Neural cell (in vitro differentiated cells): ENCODE results near the gene DTD1. TPM values are rescaled to one million over a fixed set of nuclear protein-coding genes. Genes with fewer than 3 reads are reported as not detected.

Source experiments
- H2AFZ ChIP-seq: fragments of 200-600, 300-800 bp; sonication (generic), shearing (Covaris generic); 2 replicates; pipeline ENCODE4 v1.6.0; 2014; ENCODE audit warnings: low read depth, mild to moderate bottlenecking, antibody characterized with exemption, low read length, moderate library complexity
- H3F3A ChIP-seq: fragments of 200-600 bp; shearing (Covaris generic); 2 replicates; pipeline ENCODE4 v1.6.1; 2016; ENCODE audit warnings: mild to moderate bottlenecking, moderate library complexity, mixed read lengths, antibody characterized with exemption, low read length; ENCODE audit not compliant: insufficient read depth, poor library complexity, severe bottlenecking
- H3K27ac ChIP-seq: fragments of 200-600, 300-800 bp; sonication (generic), shearing (Covaris generic); 2 replicates; pipeline ENCODE4 v1.5.1; 2014; ENCODE audit warnings: mild to moderate bottlenecking, low read length, moderate library complexity
- H3K27me3 ChIP-seq: fragments of 300-800, 200-600 bp; sonication (generic), shearing (Covaris generic); 2 replicates; pipeline ENCODE4 v1.6.0; 2014; ENCODE audit warnings: mild to moderate bottlenecking, low read depth, low read length, moderate library complexity; ENCODE audit not compliant: insufficient read depth
- H3K36me3 ChIP-seq: fragments of 300-800, 200-600 bp; sonication (generic), shearing (Covaris generic); 2 replicates; pipeline ENCODE4 v1.5.1; 2014; ENCODE audit warnings: mild to moderate bottlenecking, antibody characterized with exemption, low read length, moderate library complexity; ENCODE audit not compliant: insufficient read depth
- H3K4me2 ChIP-seq: fragments of 300-800, 200-600 bp; sonication (generic), shearing (Covaris generic); 2 replicates; pipeline ENCODE4 v1.6.0; 2014; ENCODE audit warnings: mild to moderate bottlenecking, low read length
- H3K4me3 ChIP-seq: fragments of 300-800, 200-600 bp; sonication (generic), shearing (Covaris generic); 2 replicates; pipeline ENCODE4 v1.5.1; 2014; ENCODE audit warnings: mild to moderate bottlenecking, low read length, moderate library complexity
- H3K79me2 ChIP-seq: fragments of 200-600 bp; shearing (Covaris generic); replicated peaks from 2 replicates; pipeline ENCODE4 v1.6.0; 2014; ENCODE audit warnings: mild to moderate bottlenecking, low read length, moderate library complexity; ENCODE audit not compliant: insufficient read depth
- H3K9ac ChIP-seq: fragments of 300-800, 200-600 bp; sonication (generic), shearing (Covaris generic); 2 replicates; pipeline ENCODE4 v1.6.1; 2016; ENCODE audit warnings: mild to moderate bottlenecking, low read length, mixed read lengths
- H3K9me2 ChIP-seq: fragments of 200-600 bp; shearing (Covaris generic); 2 replicates; pipeline ENCODE4 v1.6.1; 2016; ENCODE audit warnings: mild to moderate bottlenecking, low read length, mixed read lengths; ENCODE audit not compliant: insufficient read depth
- H3K9me3 ChIP-seq: fragments of 200-600, 300-800 bp; sonication (generic), shearing (Covaris generic); 2 replicates; pipeline ENCODE4 v1.6.1; 2016; ENCODE audit warnings: mild to moderate bottlenecking, mixed run types, low read length, moderate library complexity, mixed read lengths
- H4K20me1 ChIP-seq: fragments of 200-600 bp; shearing (Covaris generic); 2 replicates; pipeline ENCODE4 v1.6.1; 2016; ENCODE audit warnings: mild to moderate bottlenecking, mixed run types; ENCODE audit not compliant: insufficient read depth
- EP300 ChIP-seq: fragments of 450-650 bp; conservative IDR thresholded peaks from 2 replicates; pipeline ENCODE4 v1.6.1; 2014; ENCODE audit warnings: antibody characterized with exemption, mild to moderate bottlenecking, moderate library complexity; ENCODE audit not compliant: poor library complexity, severe bottlenecking
- EZH2 ChIP-seq: fragments of 200-600, 300-800 bp; shearing (Covaris generic), sonication (generic); IDR thresholded peaks from 2 replicates; pipeline ENCODE4 v1.6.1; 2014; ENCODE audit warnings: antibody characterized with exemption, low read length, borderline replicate concordance, mild to moderate bottlenecking; ENCODE audit not compliant: insufficient read depth, poor library complexity, severe bottlenecking
- MXI1 ChIP-seq: fragments of 450-650 bp; conservative IDR thresholded peaks from 2 replicates; pipeline ENCODE4 v1.6.1; 2014; ENCODE audit warnings: antibody characterized with exemption, mild to moderate bottlenecking; ENCODE audit not compliant: poor library complexity, severe bottlenecking
- POLR2AphosphoS5 ChIP-seq: IDR thresholded peaks from 2 replicates; pipeline ENCODE4 v1.6.1; 2012
- RAD21 ChIP-seq: fragments of 450-650 bp; conservative IDR thresholded peaks from 2 replicates; pipeline ENCODE4 v1.6.1; 2014; ENCODE audit warnings: antibody characterized with exemption, mild to moderate bottlenecking, moderate library complexity
- SMC3 ChIP-seq: fragments of 450-650 bp; conservative IDR thresholded peaks from 2 replicates; pipeline ENCODE4 v1.6.1; 2014; ENCODE audit warnings: antibody characterized with exemption, mild to moderate bottlenecking, moderate library complexity; ENCODE audit not compliant: poor library complexity
- TAF1 ChIP-seq: IDR thresholded peaks from 2 replicates; pipeline ENCODE4 v1.6.1; 2012; ENCODE audit warnings: low read depth
- polyA plus RNA-seq: library from polyadenylated mRNA; depleted of rRNA; stranded (reverse); fragments of >200 nt; gene quantifications from 2 replicates; pipeline ENCODE4 v1.2.3, GENCODE V29; 2014
- TF ChIP-seq, protein P1 (sequence below): fragments of 450-650 bp; IDR thresholded peaks from 2 replicates; pipeline ENCODE4 v1.5.1; 2014; ENCODE audit warnings: antibody characterized with exemption, mild to moderate bottlenecking, moderate library complexity; ENCODE audit not compliant: poor library complexity, severe bottlenecking
- TF ChIP-seq, protein P2 (sequence below): IDR thresholded peaks from 2 replicates; pipeline ENCODE4 v1.6.1; 2012; ENCODE audit warnings: borderline replicate concordance

Gene DTD1
- polyA plus RNA-seq, 1 donor from 2014 or later = 337 TPM

DNA sequence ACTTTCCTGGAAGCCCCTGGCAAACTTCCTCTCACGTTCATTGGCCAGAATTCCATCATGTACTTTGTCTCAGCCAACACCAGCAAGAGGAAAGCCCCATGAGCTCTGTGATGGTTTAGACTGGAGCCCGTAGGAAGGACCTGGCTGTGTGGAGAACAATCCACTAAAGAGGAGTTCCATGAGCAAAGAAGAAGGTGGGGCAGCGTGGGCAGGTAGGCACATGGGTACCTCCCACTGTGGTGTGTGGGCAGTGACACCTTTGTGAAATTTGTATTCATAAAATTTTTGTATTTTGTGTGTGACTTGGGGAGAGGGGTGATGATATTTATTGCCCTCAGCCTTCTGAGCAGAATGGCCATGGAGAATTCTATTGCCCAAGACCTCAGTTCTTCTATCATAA lies 136.2 kb downstream of the DTD1 start:
- Histone ChIP-seq H3K36me3 (no peaks in the 10 kb centered on the region), H4K20me1 (no peaks in the 10 kb centered on the region), H3K4me3 (no peak overlapping the region), H3K79me2 (no peaks in the 10 kb centered on the region), H3K27ac (no peak overlapping the region), H3K27me3 (no peaks in the 10 kb centered on the region), H3K9me3 (no peaks in the 10 kb centered on the region), H2AFZ (no peak overlapping the region), H3K4me2 (no peak overlapping the region), H3K9me2 (no peaks in the 10 kb centered on the region), H3F3A (no peaks in the 10 kb centered on the region), H3K9ac (no peak overlapping the region)
- TF ChIP-seq POLR2AphosphoS5 (no peak), MXI1 (no peak), RAD21 (no peak), EP300 (no peak)
- TF ChIP-seq, protein P1, sequence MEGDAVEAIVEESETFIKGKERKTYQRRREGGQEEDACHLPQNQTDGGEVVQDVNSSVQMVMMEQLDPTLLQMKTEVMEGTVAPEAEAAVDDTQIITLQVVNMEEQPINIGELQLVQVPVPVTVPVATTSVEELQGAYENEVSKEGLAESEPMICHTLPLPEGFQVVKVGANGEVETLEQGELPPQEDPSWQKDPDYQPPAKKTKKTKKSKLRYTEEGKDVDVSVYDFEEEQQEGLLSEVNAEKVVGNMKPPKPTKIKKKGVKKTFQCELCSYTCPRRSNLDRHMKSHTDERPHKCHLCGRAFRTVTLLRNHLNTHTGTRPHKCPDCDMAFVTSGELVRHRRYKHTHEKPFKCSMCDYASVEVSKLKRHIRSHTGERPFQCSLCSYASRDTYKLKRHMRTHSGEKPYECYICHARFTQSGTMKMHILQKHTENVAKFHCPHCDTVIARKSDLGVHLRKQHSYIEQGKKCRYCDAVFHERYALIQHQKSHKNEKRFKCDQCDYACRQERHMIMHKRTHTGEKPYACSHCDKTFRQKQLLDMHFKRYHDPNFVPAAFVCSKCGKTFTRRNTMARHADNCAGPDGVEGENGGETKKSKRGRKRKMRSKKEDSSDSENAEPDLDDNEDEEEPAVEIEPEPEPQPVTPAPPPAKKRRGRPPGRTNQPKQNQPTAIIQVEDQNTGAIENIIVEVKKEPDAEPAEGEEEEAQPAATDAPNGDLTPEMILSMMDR = no peak
- TF ChIP-seq, protein P2, sequence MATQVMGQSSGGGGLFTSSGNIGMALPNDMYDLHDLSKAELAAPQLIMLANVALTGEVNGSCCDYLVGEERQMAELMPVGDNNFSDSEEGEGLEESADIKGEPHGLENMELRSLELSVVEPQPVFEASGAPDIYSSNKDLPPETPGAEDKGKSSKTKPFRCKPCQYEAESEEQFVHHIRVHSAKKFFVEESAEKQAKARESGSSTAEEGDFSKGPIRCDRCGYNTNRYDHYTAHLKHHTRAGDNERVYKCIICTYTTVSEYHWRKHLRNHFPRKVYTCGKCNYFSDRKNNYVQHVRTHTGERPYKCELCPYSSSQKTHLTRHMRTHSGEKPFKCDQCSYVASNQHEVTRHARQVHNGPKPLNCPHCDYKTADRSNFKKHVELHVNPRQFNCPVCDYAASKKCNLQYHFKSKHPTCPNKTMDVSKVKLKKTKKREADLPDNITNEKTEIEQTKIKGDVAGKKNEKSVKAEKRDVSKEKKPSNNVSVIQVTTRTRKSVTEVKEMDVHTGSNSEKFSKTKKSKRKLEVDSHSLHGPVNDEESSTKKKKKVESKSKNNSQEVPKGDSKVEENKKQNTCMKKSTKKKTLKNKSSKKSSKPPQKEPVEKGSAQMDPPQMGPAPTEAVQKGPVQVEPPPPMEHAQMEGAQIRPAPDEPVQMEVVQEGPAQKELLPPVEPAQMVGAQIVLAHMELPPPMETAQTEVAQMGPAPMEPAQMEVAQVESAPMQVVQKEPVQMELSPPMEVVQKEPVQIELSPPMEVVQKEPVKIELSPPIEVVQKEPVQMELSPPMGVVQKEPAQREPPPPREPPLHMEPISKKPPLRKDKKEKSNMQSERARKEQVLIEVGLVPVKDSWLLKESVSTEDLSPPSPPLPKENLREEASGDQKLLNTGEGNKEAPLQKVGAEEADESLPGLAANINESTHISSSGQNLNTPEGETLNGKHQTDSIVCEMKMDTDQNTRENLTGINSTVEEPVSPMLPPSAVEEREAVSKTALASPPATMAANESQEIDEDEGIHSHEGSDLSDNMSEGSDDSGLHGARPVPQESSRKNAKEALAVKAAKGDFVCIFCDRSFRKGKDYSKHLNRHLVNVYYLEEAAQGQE = no peak

DNA sequence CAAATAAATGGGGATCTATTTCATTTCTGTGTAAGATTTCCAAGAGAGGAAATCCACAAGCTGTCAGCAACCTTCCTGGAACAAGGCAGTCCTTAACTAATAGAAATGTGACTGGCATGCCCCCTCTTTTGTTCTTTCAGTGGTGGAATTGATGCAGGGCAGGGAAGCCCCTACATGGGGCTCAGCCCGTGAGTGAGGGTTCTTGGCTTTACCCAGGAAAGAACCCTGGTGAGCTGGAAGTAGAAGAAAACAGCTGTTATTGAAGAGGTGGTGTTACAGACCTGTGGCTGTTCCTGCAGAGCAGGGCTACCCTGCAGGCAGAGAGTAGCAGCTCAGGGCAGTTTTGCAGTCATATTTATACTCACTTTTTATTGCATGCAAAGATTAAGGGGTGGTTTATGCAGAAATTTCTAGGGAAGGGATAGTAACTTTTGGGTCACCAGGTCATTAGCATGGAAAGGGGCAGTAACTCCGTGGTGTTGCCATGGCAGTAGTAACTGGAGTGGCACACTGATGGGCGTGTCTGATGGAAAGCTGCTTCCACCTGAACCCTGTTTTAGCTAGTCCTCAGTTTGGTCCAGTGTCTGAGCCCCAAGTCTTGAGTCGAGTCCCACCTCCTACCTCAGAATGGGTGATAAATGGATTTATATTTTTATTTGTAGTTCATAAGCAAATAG lies 137.1 kb downstream of the DTD1 start:
- no peaks in the 10 kb centered on the region for H4K20me1 ChIP-seq
- no peaks in the 10 kb centered on the region for H3K79me2 ChIP-seq
- H3F3A ChIP-seq = no peaks in the 10 kb centered on the region
- no peaks in the 10 kb centered on the region for H3K9me2 ChIP-seq
- no peak overlapping the region for H3K4me3 ChIP-seq
- H3K27ac ChIP-seq = no peak overlapping the region
- no peaks in the 10 kb centered on the region for H3K36me3 ChIP-seq
- H2AFZ ChIP-seq = no peak overlapping the region
- H3K4me2 ChIP-seq = no peak overlapping the region
- TF ChIP-seq EZH2 (no peak), MXI1 (no peak), TAF1 (no peak), POLR2AphosphoS5 (no peak), SMC3 (no peak), RAD21 (no peak), EP300 (no peak)
- TF ChIP-seq, protein P2 = no peak
- TF ChIP-seq, protein P1 = no peak
- H3K9me3 ChIP-seq = no peaks in the 10 kb centered on the region
- no peaks in the 10 kb centered on the region for H3K27me3 ChIP-seq
- no peak overlapping the region for H3K9ac ChIP-seq
